Body of pancreas (tissue), 4 donors: ENCODE results near the gene WTAP.

Source experiments
- POLR2A ChIP-seq, 3 donors: fragments of 450-650 bp; IDR thresholded peaks; one replicate each; pipeline ENCODE4 v1.6.1; 2016; ENCODE audit warnings: antibody characterized with exemption in 3 of 3, mild to moderate bottlenecking in 2 of 3
- TF ChIP-seq, protein P1 (sequence below), 7 experiments: fragments of 450-650 bp in 4 of 7; fragments of 200-600 bp in 3 of 7; sonication (generic) in 3 of 7; IDR thresholded peaks; one replicate each; pipeline ENCODE4 v1.5.1; 2016 to 2019; ENCODE audit warnings: antibody characterized with exemption in 7 of 7

- TF ChIP-seq, protein P1, sequence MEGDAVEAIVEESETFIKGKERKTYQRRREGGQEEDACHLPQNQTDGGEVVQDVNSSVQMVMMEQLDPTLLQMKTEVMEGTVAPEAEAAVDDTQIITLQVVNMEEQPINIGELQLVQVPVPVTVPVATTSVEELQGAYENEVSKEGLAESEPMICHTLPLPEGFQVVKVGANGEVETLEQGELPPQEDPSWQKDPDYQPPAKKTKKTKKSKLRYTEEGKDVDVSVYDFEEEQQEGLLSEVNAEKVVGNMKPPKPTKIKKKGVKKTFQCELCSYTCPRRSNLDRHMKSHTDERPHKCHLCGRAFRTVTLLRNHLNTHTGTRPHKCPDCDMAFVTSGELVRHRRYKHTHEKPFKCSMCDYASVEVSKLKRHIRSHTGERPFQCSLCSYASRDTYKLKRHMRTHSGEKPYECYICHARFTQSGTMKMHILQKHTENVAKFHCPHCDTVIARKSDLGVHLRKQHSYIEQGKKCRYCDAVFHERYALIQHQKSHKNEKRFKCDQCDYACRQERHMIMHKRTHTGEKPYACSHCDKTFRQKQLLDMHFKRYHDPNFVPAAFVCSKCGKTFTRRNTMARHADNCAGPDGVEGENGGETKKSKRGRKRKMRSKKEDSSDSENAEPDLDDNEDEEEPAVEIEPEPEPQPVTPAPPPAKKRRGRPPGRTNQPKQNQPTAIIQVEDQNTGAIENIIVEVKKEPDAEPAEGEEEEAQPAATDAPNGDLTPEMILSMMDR (IDR thresholded peaks at IDR 0.05) = no peak
- no peak for TF ChIP-seq POLR2A (IDR thresholded peaks at IDR 0.05)
Observed at GRCh38 chr6:159754401-159754800, 27.1 kb downstream of the WTAP start.
